Transverse colon (tissue), 3 donors: ENCODE measurements around the gene C4orf54.

Experiments used
- EP300 ChIP-seq: sonication (generic); formaldehyde crosslinking; IDR thresholded peaks from one replicate; pipeline ENCODE4 v1.6.1; 2017; ENCODE audit warnings: antibody characterized with exemption, low read depth
- TF ChIP-seq, protein P1 (sequence below), 5 experiments: fragments of 200-600 bp in 3 of 5; fragments of 450-650 bp in 2 of 5; sonication (generic) in 3 of 5; IDR thresholded peaks; 1 replicate in 2 of 5; 2 replicates in 3 of 5; pipeline ENCODE4 v1.5.1; 2016 to 2017; ENCODE audit warnings: antibody characterized with exemption in 5 of 5, inconsistent platforms in 3 of 5, mild to moderate bottlenecking in 2 of 5, moderate library complexity in 1 of 5

DNA sequence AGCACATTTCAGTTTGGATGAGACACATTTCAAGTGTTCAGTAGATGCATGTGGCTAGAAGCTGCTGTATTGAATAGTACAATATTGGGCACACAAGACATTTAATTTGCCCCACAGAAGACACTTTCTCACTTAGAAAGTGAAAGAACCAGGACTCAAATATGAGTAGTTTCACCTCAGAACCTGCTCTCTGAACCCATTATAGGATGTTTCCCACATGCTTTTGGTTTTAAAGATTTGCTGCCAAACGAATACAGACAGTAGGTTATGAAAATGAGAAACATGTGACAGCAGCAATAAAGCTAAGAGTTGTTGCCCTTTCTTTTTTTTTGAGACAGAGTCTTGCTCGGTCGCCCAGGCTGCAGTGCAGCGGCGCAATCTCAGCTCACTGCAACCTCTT is 32.3 kb downstream of the C4orf54 start:
- TF ChIP-seq, protein P1, sequence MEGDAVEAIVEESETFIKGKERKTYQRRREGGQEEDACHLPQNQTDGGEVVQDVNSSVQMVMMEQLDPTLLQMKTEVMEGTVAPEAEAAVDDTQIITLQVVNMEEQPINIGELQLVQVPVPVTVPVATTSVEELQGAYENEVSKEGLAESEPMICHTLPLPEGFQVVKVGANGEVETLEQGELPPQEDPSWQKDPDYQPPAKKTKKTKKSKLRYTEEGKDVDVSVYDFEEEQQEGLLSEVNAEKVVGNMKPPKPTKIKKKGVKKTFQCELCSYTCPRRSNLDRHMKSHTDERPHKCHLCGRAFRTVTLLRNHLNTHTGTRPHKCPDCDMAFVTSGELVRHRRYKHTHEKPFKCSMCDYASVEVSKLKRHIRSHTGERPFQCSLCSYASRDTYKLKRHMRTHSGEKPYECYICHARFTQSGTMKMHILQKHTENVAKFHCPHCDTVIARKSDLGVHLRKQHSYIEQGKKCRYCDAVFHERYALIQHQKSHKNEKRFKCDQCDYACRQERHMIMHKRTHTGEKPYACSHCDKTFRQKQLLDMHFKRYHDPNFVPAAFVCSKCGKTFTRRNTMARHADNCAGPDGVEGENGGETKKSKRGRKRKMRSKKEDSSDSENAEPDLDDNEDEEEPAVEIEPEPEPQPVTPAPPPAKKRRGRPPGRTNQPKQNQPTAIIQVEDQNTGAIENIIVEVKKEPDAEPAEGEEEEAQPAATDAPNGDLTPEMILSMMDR (IDR thresholded peaks at IDR 0.05): no peak
- no peak for TF ChIP-seq EP300
